HEK293T (cell line): ENCODE measurements around the gene CYB5D1.

Experiments
- CTCF ChIA-PET: fragments of 350-600 bp; formaldehyde crosslinking; extraction: SDS; loops from one replicate; lab custom pipeline; 2021; ENCODE audit warnings: antibody characterized with exemption, inconsistent platforms; lab: Yijun Ruan, JAX
- POLR2A ChIA-PET: fragments of 350-600 bp; formaldehyde crosslinking; extraction: SDS; loops from one replicate; lab custom pipeline; 2020; ENCODE audit warnings: antibody characterized with exemption, inconsistent platforms; lab: Yijun Ruan, JAX
- DNase-seq: peaks from one replicate; pipeline ENCODE4 v3.0.0; 2012; ENCODE audit warnings: mixed read lengths; ENCODE audit errors: extremely low spot score
- ARNT ChIP-seq: fragments of 450-650 bp; IDR thresholded peaks from 2 replicates; pipeline ENCODE4 v1.6.1; 2017; ENCODE audit warnings: mild to moderate bottlenecking
- BHLHE40 ChIP-seq: fragments of 450-650 bp; IDR thresholded peaks from 2 replicates; pipeline ENCODE4 v1.6.1; 2016; ENCODE audit warnings: mild to moderate bottlenecking, moderate library complexity, borderline replicate concordance
- CTBP1 ChIP-seq: fragments of 450-650 bp; IDR thresholded peaks from 2 replicates; pipeline ENCODE4 v1.6.1; 2016; ENCODE audit warnings: borderline replicate concordance
- ELF4 ChIP-seq: fragments of 450-650 bp; IDR thresholded peaks from 2 replicates; pipeline ENCODE4 v1.6.1; 2017; ENCODE audit warnings: antibody characterized with exemption
- FOXA1 ChIP-seq: fragments of 450-650 bp; IDR thresholded peaks from 2 replicates; pipeline ENCODE4 v1.6.1; 2016; ENCODE audit warnings: mild to moderate bottlenecking
- FOXK2 ChIP-seq: fragments of 450-650 bp; IDR thresholded peaks from 2 replicates; pipeline ENCODE4 v1.6.1; 2016; ENCODE audit warnings: mild to moderate bottlenecking
- FOXM1 ChIP-seq: fragments of 450-650 bp; IDR thresholded peaks from 2 replicates; pipeline ENCODE4 v1.6.1; 2017; ENCODE audit warnings: mild to moderate bottlenecking, borderline replicate concordance
- HDGF ChIP-seq: fragments of 450-650 bp; IDR thresholded peaks from 2 replicates; pipeline ENCODE4 v1.6.1; 2017; ENCODE audit warnings: antibody characterized with exemption, borderline replicate concordance
- L3MBTL2 ChIP-seq: fragments of 450-650 bp; conservative IDR thresholded peaks from 2 replicates; pipeline ENCODE4 v1.6.1; 2016; ENCODE audit warnings: mild to moderate bottlenecking
- LEF1 ChIP-seq: fragments of 450-650 bp; IDR thresholded peaks from 2 replicates; pipeline ENCODE4 v1.6.1; 2017; ENCODE audit warnings: mild to moderate bottlenecking, borderline replicate concordance
- NFRKB ChIP-seq: fragments of 450-650 bp; IDR thresholded peaks from 2 replicates; pipeline ENCODE4 v1.6.1; 2016; ENCODE audit warnings: mild to moderate bottlenecking, moderate library complexity
- SP1 ChIP-seq: fragments of 450-650 bp; IDR thresholded peaks from 2 replicates; pipeline ENCODE4 v1.6.1; 2017
- SUZ12 ChIP-seq: fragments of 450-650 bp; IDR thresholded peaks from 2 replicates; pipeline ENCODE4 v1.6.1; 2016; ENCODE audit warnings: mild to moderate bottlenecking
- TARDBP ChIP-seq: fragments of 450-650 bp; IDR thresholded peaks from 2 replicates; pipeline ENCODE4 v1.6.1; 2016
- ZNF384 ChIP-seq: fragments of 450-650 bp; IDR thresholded peaks from 2 replicates; pipeline ENCODE4 v1.6.1; 2016
- TF ChIP-seq, protein P1 (sequence below): fragments of 450-650 bp; IDR thresholded peaks from 2 replicates; pipeline ENCODE4 v1.6.1; 2016

Gene CYB5D1

DNA sequence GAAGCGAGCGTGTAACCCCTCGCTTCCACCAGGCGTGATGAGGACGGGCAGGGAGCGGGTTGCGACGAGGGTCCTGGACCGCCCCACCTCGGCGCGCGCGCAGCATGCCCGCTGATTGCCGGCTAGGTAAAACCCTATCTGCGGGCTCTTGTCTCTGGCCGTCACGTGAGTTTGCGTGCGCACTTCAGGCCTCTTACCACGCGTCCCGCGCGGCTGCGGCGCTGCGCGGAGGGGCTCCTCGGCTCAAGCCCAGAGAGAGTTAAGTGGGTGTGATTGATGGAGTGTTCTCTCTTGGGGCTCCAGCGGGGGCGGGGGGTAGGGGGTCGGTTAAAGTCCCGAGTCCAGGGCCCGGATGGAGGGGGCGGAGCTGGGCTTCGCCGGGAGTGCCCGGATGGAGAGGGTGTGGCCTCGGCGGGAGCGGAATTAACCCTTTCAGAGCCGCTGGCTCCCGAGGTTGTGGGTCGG lies 15.9 kb upstream of the CYB5D1 start:
- TF ChIP-seq BHLHE40 (no peak), SP1 (no peak), NFRKB (no peak)
- TF ChIP-seq, protein P1, sequence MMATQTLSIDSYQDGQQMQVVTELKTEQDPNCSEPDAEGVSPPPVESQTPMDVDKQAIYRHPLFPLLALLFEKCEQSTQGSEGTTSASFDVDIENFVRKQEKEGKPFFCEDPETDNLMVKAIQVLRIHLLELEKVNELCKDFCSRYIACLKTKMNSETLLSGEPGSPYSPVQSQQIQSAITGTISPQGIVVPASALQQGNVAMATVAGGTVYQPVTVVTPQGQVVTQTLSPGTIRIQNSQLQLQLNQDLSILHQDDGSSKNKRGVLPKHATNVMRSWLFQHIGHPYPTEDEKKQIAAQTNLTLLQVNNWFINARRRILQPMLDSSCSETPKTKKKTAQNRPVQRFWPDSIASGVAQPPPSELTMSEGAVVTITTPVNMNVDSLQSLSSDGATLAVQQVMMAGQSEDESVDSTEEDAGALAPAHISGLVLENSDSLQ: peak; percentile 49
- DNase-seq: peak; percentile 76
- ChIA-PET CTCF (interaction anchor here (1.4 kb wide), 1 partner anchor 98 kb away, joined by 4 read pairs; no protein-coding TSS in a partner anchor), POLR2A (interaction anchor here (0.9 to 3.4 kb wide), 5 partner anchors 15 to 154 kb away, joined by 4 to 18 read pairs (median 5); partner anchors contain the start of genes NAA38, TP53 and WRAP53)

- TF ChIP-seq L3MBTL2 (peak; percentile 89), LEF1 (no peak)
- DNase-seq: no peak
- CTCF ChIA-PET: interaction anchor here (0.7 to 1.4 kb wide), 3 partner anchors 17 to 99 kb away, joined by 3 to 5 read pairs (median 4); no protein-coding TSS in a partner anchor
- POLR2A ChIA-PET: interaction anchor here (0.9 to 3.4 kb wide), 6 partner anchors 9 to 99 kb away, joined by 3 to 18 read pairs (median 4); partner anchors contain the start of genes KDM6B and NAA38
Observed at GRCh38 chr17:7842380-7843256, 15.2 kb upstream of the CYB5D1 start.

DNA sequence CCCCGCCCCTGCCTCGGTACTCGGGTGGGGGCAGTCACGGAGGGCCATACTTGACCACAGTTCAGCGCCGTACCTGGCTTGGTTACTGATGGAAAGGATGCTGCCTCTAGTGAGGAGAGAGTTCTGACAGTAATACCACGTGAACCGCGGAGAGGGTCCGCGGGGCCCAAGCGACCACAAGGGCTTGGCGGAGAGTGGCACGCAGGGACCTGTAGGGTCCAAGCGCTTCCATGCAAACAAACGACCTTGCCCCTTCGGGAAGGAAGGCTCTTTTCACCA lies 14.6 kb upstream of the CYB5D1 start:
- TF ChIP-seq CTBP1 (no peak), ARNT (no peak), HDGF (no peak), FOXA1 (no peak), SUZ12 (no peak), FOXK2 (no peak), NFRKB (no peak), LEF1 (no peak), TARDBP (no peak), ZNF384 (no peak), BHLHE40 (no peak), ELF4 (no peak), L3MBTL2 (no peak), FOXM1 (no peak)
- TF ChIP-seq, protein P1: no peak
- no peak for DNase-seq
- ChIA-PET POLR2A (interaction anchor here (0.9 to 3.4 kb wide), 4 partner anchors 10 to 95 kb away, joined by 3 to 18 read pairs (median 6); partner anchors contain the start of genes KDM6B and NAA38), CTCF (interaction anchor here (0.7 to 0.9 kb wide), 2 partner anchors 18 to 100 kb away, joined by 3 to 5 read pairs; no protein-coding TSS in a partner anchor)

- POLR2A ChIA-PET: interaction anchor here (0.9 to 3.4 kb wide), 4 partner anchors 10 to 95 kb away, joined by 3 to 18 read pairs (median 6); partner anchors contain the start of genes KDM6B and NAA38
- DNase-seq: peak; percentile 66
- CTCF ChIA-PET: interaction anchor here (0.9 kb wide), 1 partner anchor 100 kb away, joined by 5 read pairs; no protein-coding TSS in a partner anchor
- TF ChIP-seq FOXM1: peak; percentile 39; the same call in 1 of the 2 replicates
- TF ChIP-seq TARDBP: peak; percentile 94; the same call in 1 of the 2 replicates
- TF ChIP-seq CTBP1: no peak
Observed at GRCh38 chr17:7843536-7844291, 14.1 kb upstream of the CYB5D1 start.

DNA sequence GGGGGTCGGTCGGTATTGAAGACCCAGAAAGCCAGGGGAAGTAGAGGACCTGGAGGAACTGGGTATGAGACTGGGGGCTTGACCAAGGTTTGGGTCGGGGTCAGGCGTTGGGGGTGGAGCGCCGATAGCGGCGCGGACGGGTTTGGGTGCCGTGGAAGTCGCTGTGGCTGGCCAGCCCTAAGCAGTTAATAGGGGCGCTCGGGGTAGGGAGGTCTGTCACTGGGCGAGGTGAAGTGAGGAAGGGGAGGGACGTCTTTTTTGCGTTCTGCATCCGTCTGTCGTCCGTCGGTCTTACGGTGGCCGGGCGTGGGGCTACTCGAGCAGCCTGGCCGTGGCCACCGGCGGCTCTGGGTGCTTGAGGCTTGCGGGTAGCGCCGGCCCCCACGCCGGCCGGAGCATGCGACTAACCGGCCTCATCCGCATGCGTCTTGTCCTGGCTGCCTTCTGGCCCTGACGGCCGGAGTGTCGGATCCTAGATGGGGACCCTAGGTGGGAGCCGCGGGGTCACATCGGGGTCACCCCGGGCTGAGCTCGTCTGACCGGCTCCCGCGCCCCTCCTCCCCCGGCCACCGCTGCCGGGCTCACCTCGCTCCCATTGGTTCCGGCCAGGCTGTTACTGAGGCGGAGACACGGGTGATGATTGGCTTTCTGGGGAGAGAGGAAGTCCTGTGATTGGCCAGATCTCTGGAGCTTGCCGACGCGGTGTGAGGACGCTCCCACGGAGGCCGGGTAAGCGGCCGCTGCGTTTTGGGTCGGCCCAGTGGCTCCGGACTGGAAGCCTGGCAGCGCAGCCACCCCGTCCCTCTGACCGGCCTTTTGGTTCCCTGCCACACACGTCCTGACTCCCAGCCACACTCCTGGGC lies 13.3 kb upstream of the CYB5D1 start:
- POLR2A ChIA-PET: interaction anchor here (0.7 to 1.4 kb wide), 7 partner anchors 9 to 128 kb away, joined by 3 to 14 read pairs (median 5); partner anchors contain the start of genes CNTROB, KDM6B, NAA38 and TMEM88
- TF ChIP-seq ARNT (no peak), TARDBP (peak; percentile 22; the same call in 1 of the 2 replicates), L3MBTL2 (0 out of 2 replicates have a peak, but pooled peaks have one; percentile 30), BHLHE40 (no peak)
- DNase-seq: peak; percentile 84
- CTCF ChIA-PET: interaction anchor here (1.1 to 1.4 kb wide), 3 partner anchors 11 to 101 kb away, joined by 3 to 4 read pairs (median 3); partner anchors contain the start of gene KDM6B
